Activated T-helper 17 cell treated with anti-CD3 and anti-CD28 coated beads, Interleukin-2, amount 50 U/mL, for 72 hours (primary cell): ENCODE data around the gene DSCAM. TPM values are rescaled to one million over a fixed set of nuclear protein-coding genes. Genes with fewer than 3 reads are reported as not detected.
"Not testable (repeated sequence)": the region's sequence is repeated elsewhere in the genome, so short reads cannot be mapped to it uniquely, and the experiment has no call there.

Experiments
- ATAC-seq: fragments of 150-1000 bp; cut with Tn5 transposase; replicated peaks from 2 replicates; pipeline ENCODE4 v1.10.0; 2021; ENCODE audit warnings: mild to moderate bottlenecking, moderate library complexity
- H3K27ac Mint-ChIP-seq: one replicate; pipeline ENCODE4 v1.8.0; 2022; ENCODE audit warnings: mixed read lengths
- H3K27me3 Mint-ChIP-seq: one replicate; pipeline ENCODE4 v1.8.0; 2022; ENCODE audit warnings: mixed read lengths
- H3K36me3 Mint-ChIP-seq: one replicate; pipeline ENCODE4 v1.8.0; 2022; ENCODE audit warnings: low read depth, mild to moderate bottlenecking, mixed read lengths
- H3K4me1 Mint-ChIP-seq: one replicate; pipeline ENCODE4 v1.8.0; 2022; ENCODE audit warnings: mixed read lengths
- H3K4me3 Mint-ChIP-seq: one replicate; pipeline ENCODE4 v1.8.0; 2022; ENCODE audit warnings: mild to moderate bottlenecking, mixed read lengths
- H3K9me3 Mint-ChIP-seq: one replicate; pipeline ENCODE4 v1.8.0; 2022; ENCODE audit warnings: mixed read lengths
- total RNA-seq, 2 donors: library from RNA; stranded (reverse); gene quantifications; one replicate each; pipeline ENCODE4 v1.2.3, GENCODE V29; 2022

The DSCAM gene
- total RNA-seq, 2 donors from 2014 or later, result not detected

DNA sequence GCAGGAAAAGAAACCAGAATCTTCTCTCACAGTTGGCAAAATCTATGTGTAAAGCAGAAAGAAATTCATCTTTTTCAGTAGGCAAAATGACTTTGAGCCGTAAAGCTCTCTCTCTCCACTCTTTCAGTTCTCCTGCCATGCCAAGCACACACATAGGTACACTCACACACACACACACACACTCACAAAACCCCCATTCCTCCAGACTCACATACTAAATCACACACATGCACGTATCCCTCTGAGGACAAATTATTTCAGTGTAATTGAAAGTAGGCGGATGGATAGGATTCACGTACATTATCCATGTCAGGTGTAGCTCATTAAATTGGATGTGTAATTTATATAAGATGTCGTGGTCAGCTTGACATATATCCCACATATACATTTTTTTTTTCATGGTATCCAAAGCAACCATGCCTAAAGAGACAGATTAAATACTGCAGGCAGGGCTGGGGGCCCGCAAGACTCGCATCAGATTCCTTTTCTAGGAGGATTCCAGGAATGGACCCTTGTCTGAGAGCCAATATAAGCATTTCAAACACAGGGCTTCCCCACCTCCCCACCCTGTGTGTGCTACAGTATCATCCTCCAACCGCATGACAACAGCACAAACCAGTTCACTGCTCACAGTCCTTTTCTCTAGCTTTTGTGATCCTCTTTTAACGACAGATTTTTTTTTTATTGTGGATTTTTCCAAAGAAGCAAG lies 658.9 kb downstream of the DSCAM start:
- H3K4me3 Mint-ChIP-seq, result no peak overlapping the region
- H3K27me3 Mint-ChIP-seq, result no peaks in the 10 kb centered on the region
- peaks cover 13% of the 10 kb centered on the region for H3K9me3 Mint-ChIP-seq
- H3K4me1 Mint-ChIP-seq, result no peaks in the 10 kb centered on the region
- H3K27ac Mint-ChIP-seq, result no peak overlapping the region
- ATAC-seq, result no peak
- no peaks in the 10 kb centered on the region for H3K36me3 Mint-ChIP-seq

- peaks cover 9% of the 10 kb centered on the region for H3K9me3 Mint-ChIP-seq
- no peak overlapping the region for H3K4me3 Mint-ChIP-seq
- no peak overlapping the region for H3K27ac Mint-ChIP-seq
- no peaks in the 10 kb centered on the region for H3K36me3 Mint-ChIP-seq
- H3K27me3 Mint-ChIP-seq, result no peaks in the 10 kb centered on the region
- no peaks in the 10 kb centered on the region for H3K4me1 Mint-ChIP-seq
- no peak for ATAC-seq
Observed at GRCh38 chr21:40187244-40187643, 659.7 kb downstream of the DSCAM start.

DNA sequence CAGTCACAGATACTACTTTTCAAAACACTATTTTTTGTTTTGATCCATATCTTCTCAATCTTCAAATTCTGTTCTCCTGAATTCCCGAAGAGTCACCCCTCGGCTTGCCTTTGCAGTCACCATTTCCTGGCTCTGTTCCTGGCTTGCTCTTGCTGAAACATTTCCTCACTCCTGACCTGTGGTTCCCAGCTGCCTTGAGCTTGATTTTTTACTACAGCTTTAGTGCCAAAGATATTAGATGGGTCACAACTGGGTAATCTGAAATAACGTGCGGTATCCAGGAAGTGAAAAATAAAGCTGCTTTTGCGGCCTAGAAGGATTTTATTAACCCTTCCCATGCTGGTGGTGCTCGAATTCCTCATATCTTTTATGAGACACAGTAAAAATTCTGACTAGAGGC lies 660.9 kb downstream of the DSCAM start:
- ATAC-seq, result no peak
- Mint-ChIP-seq H3K4me3 (no peak overlapping the region), H3K9me3 (peaks cover 19% of the 10 kb centered on the region), H3K4me1 (no peaks in the 10 kb centered on the region), H3K27ac (no peak overlapping the region), H3K27me3 (no peaks in the 10 kb centered on the region), H3K36me3 (no peaks in the 10 kb centered on the region)

- Mint-ChIP-seq H3K4me1 (no peaks in the 10 kb centered on the region), H3K27ac (no peak overlapping the region), H3K36me3 (no peaks in the 10 kb centered on the region), H3K27me3 (no peaks in the 10 kb centered on the region), H3K9me3 (peaks cover 22% of the 10 kb centered on the region), H3K4me3 (no peak overlapping the region)
- no peak for ATAC-seq
Observed at GRCh38 chr21:40185208-40185607, 661.8 kb downstream of the DSCAM start.

DNA sequence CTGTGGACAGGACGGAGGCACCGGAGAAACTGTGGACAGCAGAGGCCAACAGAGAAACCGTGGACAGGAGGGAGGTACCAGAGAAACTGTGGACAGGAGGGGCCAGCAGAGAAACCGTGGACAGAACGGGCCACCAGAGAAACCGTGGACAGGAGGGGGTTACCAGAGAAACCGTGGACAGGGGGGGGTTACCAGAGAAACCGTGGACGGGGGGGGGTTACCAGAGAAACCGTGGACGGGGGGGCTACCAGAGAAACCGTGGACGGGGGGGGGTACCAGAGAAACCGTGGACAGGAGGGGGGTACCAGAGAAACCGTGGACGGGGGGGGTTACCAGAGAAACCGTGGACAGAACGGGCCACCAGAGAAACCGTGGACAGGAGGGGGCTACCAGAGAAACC lies 664.5 kb downstream of the DSCAM start:
- not testable (repeated sequence) for H3K27ac Mint-ChIP-seq, H3K4me3 Mint-ChIP-seq, H3K27me3 Mint-ChIP-seq, H3K4me1 Mint-ChIP-seq, ATAC-seq, H3K36me3 Mint-ChIP-seq
- peaks cover 18% of the 10 kb centered on the region for H3K9me3 Mint-ChIP-seq

GRCh38 chr21:40179166-40179565 lies 667.8 kb downstream of the DSCAM start:
- H3K27me3 Mint-ChIP-seq, result no peaks in the 10 kb centered on the region
- no peak overlapping the region for H3K27ac Mint-ChIP-seq
- no peak overlapping the region for H3K4me3 Mint-ChIP-seq
- peaks cover 13% of the 10 kb centered on the region for H3K9me3 Mint-ChIP-seq
- no peak for ATAC-seq
- H3K36me3 Mint-ChIP-seq, result no peaks in the 10 kb centered on the region
- no peaks in the 10 kb centered on the region for H3K4me1 Mint-ChIP-seq

- no peaks in the 10 kb centered on the region for H3K36me3 Mint-ChIP-seq
Observed at GRCh38 chr21:40178726-40179125, 668.2 kb downstream of the DSCAM start.

DNA sequence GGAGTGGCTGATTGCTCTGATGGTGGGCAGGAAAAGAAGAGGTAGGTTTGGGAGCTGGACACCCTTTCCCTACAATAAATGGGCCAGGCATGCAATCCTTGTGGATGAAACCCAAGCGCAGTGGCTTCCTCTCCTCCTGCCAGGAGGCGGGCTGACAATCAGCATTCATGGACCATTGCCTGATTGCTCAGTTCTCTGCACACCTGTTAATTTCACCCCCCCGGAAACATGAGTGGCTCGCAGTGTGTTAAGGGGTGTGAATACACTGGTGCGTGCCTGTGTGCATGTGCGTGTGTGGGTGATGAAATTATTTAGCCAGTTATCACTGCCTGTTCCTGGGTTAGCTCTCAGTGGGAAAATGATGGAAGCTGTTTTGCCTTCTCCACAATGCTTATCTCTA lies 669.0 kb downstream of the DSCAM start:
- Mint-ChIP-seq H3K36me3 (no peaks in the 10 kb centered on the region), H3K4me1 (no peaks in the 10 kb centered on the region), H3K27ac (no peak overlapping the region), H3K27me3 (no peaks in the 10 kb centered on the region), H3K9me3 (peaks cover 13% of the 10 kb centered on the region), H3K4me3 (no peak overlapping the region)
- no peak for ATAC-seq

More at GRCh38 chr21:40178726-40179125, 668.2 kb downstream of the DSCAM start:
- Mint-ChIP-seq H3K27ac (no peak overlapping the region), H3K9me3 (peaks cover 13% of the 10 kb centered on the region), H3K4me1 (no peaks in the 10 kb centered on the region), H3K27me3 (no peaks in the 10 kb centered on the region), H3K4me3 (no peak overlapping the region)
- no peak for ATAC-seq

DNA sequence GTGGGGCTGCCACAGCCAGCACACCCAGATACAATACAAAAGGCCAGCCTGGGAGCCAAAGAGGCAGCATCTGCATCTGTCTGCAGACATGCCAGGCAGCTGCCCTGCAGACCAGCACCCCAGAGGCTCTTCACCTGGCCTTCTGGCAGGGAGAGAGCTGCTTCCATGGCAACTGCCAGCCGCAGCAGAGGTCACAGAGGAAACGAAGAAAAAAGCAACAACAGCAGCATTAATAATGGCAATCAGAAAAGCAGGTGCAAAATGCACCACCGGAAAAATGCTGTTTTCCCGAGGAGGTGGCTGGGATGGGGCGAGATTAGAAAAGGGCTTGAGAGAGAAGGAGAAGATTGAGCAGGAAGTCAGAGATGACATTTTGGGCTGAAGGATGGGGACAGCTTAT lies 670.2 kb downstream of the DSCAM start:
- peaks cover 7% of the 10 kb centered on the region for H3K9me3 Mint-ChIP-seq
- no peaks in the 10 kb centered on the region for H3K27me3 Mint-ChIP-seq
- H3K4me1 Mint-ChIP-seq, result no peaks in the 10 kb centered on the region
- no peak for ATAC-seq
- no peak overlapping the region for H3K4me3 Mint-ChIP-seq
- H3K27ac Mint-ChIP-seq, result no peak overlapping the region
- H3K36me3 Mint-ChIP-seq, result no peaks in the 10 kb centered on the region

- Mint-ChIP-seq H3K4me3 (no peak overlapping the region), H3K36me3 (no peaks in the 10 kb centered on the region), H3K27me3 (no peaks in the 10 kb centered on the region), H3K4me1 (no peaks in the 10 kb centered on the region), H3K27ac (no peak overlapping the region), H3K9me3 (no peaks in the 10 kb centered on the region)
- ATAC-seq, result no peak
Observed at GRCh38 chr21:40173816-40174215, 673.1 kb downstream of the DSCAM start.

DNA sequence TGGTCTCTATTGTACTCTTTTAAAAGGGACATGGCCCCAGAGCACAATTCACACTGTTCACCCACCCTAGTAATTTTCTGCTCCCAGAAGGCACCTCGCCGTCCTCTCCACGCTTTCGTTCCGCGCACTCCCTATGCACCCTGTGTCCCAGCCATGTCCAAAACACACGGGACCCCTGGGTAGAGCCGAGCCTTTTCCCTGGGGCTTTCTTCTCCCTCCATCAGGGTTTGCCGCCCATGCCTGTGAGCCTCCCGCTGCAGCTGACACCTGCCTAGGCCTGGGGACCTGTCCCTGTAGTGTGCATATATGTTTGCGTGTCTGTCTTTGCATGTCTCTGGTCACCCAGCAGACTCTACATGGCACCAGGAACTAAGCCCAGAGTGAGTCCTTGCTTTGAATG lies 677.0 kb downstream of the DSCAM start:
- no peaks in the 10 kb centered on the region for H3K9me3 Mint-ChIP-seq
- ATAC-seq, result no peak

GRCh38 chr21:40166291-40166843 lies 680.6 kb downstream of the DSCAM start:
- Mint-ChIP-seq H3K9me3 (no peaks in the 10 kb centered on the region), H3K36me3 (no peaks in the 10 kb centered on the region), H3K27me3 (no peaks in the 10 kb centered on the region), H3K4me3 (no peak overlapping the region), H3K4me1 (no peaks in the 10 kb centered on the region), H3K27ac (no peak overlapping the region)
- ATAC-seq, result no peak

More for the DNA sequence above, 677.0 kb downstream of the DSCAM start:
- no peaks in the 10 kb centered on the region for H3K36me3 Mint-ChIP-seq
- no peak overlapping the region for H3K4me3 Mint-ChIP-seq
- H3K27ac Mint-ChIP-seq, result no peak overlapping the region
- no peaks in the 10 kb centered on the region for H3K27me3 Mint-ChIP-seq
- no peaks in the 10 kb centered on the region for H3K4me1 Mint-ChIP-seq

- Mint-ChIP-seq H3K36me3 (no peaks in the 10 kb centered on the region), H3K27me3 (no peaks in the 10 kb centered on the region), H3K4me1 (no peaks in the 10 kb centered on the region), H3K27ac (no peak overlapping the region), H3K4me3 (no peak overlapping the region), H3K9me3 (no peaks in the 10 kb centered on the region)
- ATAC-seq, result no peak
Observed at GRCh38 chr21:40165773-40166070, 681.2 kb downstream of the DSCAM start.

- no peaks in the 10 kb centered on the region for H3K9me3 Mint-ChIP-seq
- ATAC-seq, result no peak
- no peaks in the 10 kb centered on the region for H3K4me1 Mint-ChIP-seq
- no peaks in the 10 kb centered on the region for H3K36me3 Mint-ChIP-seq
- no peaks in the 10 kb centered on the region for H3K27me3 Mint-ChIP-seq
- H3K27ac Mint-ChIP-seq, result no peak overlapping the region
- no peak overlapping the region for H3K4me3 Mint-ChIP-seq
Observed at GRCh38 chr21:40164905-40165772, 681.8 kb downstream of the DSCAM start.

GRCh38 chr21:40162075-40162474 lies 684.9 kb downstream of the DSCAM start:
- no peaks in the 10 kb centered on the region for H3K27me3 Mint-ChIP-seq
- no peaks in the 10 kb centered on the region for H3K36me3 Mint-ChIP-seq
- H3K4me1 Mint-ChIP-seq, result no peaks in the 10 kb centered on the region
- ATAC-seq, result no peak
- no peak overlapping the region for H3K27ac Mint-ChIP-seq
- H3K9me3 Mint-ChIP-seq, result no peaks in the 10 kb centered on the region
- no peak overlapping the region for H3K4me3 Mint-ChIP-seq
